GM18951 (cell line): ENCODE measurements around the gene DNMT1.
"Not testable (repeated sequence)": the region's sequence is repeated elsewhere in the genome, so short reads cannot be mapped to it uniquely, and the experiment has no call there.

Experiments
- POLR2A ChIP-seq: IDR thresholded peaks from 4 replicates; pipeline ENCODE4 v1.6.1; 2011; ENCODE audit warnings: mild to moderate bottlenecking; ENCODE audit not compliant: insufficient read length, insufficient read depth; ENCODE audit errors: extremely low read depth
- in situ Hi-C: fragments of 300-500 bp; cut with MboI; formaldehyde crosslinking; loops from one replicate; pipeline ENCODE4 v1.12.0; 2022; ENCODE audit warnings: low sequenced_read_pairs, mixed read lengths, inconsistent platforms; ENCODE audit not compliant: unreplicated experiment

The DNMT1 gene

GRCh38 chr19:10207026-10207425, 12.3 kb upstream of the DNMT1 start:
- in situ Hi-C loops = no loop called here
- no peak for TF ChIP-seq POLR2A

GRCh38 chr19:10206226-10206885, 11.6 kb upstream of the DNMT1 start:
- TF ChIP-seq POLR2A = no peak
- in situ Hi-C loops = no loop called here

GRCh38 chr19:10205636-10206035, 10.9 kb upstream of the DNMT1 start:
- TF ChIP-seq POLR2A = no peak
- in situ Hi-C loops = no loop called here

GRCh38 chr19:10203686-10204085, 8.9 kb upstream of the DNMT1 start:
- in situ Hi-C loops = no loop called here
- no peak for TF ChIP-seq POLR2A

GRCh38 chr19:10201176-10201575, 6.4 kb upstream of the DNMT1 start:
- in situ Hi-C loops = no loop called here
- no peak for TF ChIP-seq POLR2A

- in situ Hi-C loops = not testable (repeated sequence)
Observed at GRCh38 chr19:10200101-10200500, 5.3 kb upstream of the DNMT1 start.

- in situ Hi-C loops = not testable (repeated sequence)
Observed at GRCh38 chr19:10198889-10199644, 4.3 kb upstream of the DNMT1 start.

- in situ Hi-C loops = no loop called here
- TF ChIP-seq POLR2A = no peak
Observed at GRCh38 chr19:10195199-10195519, 406 bp upstream of the DNMT1 start.

GRCh38 chr19:10193790-10194499, 808 bp downstream of the DNMT1 start:
- in situ Hi-C loops = no loop called here
- TF ChIP-seq POLR2A = no peak

- in situ Hi-C loops = no loop called here
- no peak for TF ChIP-seq POLR2A
Observed at GRCh38 chr19:10192922-10193321, 1.8 kb downstream of the DNMT1 start.

- in situ Hi-C loops = no loop called here
- TF ChIP-seq POLR2A = no peak
Observed at GRCh38 chr19:10191347-10191746, 3.4 kb downstream of the DNMT1 start.

GRCh38 chr19:10190026-10190425, 4.7 kb downstream of the DNMT1 start:
- no peak for TF ChIP-seq POLR2A
- in situ Hi-C loops = no loop called here

GRCh38 chr19:10189616-10190015, 5.1 kb downstream of the DNMT1 start:
- in situ Hi-C loops = loop anchor here (10.0 kb wide), 1 partner anchor 55 kb away; no protein-coding TSS in a partner anchor
- no peak for TF ChIP-seq POLR2A

GRCh38 chr19:10187315-10187714, 7.4 kb downstream of the DNMT1 start:
- in situ Hi-C loops = loop anchor here (10.0 kb wide), 1 partner anchor 57 kb away; no protein-coding TSS in a partner anchor
- no peak for TF ChIP-seq POLR2A
